ENCODE results near the gene AJM1.
"Not testable (repeated sequence)": the region's sequence is repeated elsewhere in the genome, so short reads cannot be mapped to it uniquely, and the experiment has no call there.

DNA sequence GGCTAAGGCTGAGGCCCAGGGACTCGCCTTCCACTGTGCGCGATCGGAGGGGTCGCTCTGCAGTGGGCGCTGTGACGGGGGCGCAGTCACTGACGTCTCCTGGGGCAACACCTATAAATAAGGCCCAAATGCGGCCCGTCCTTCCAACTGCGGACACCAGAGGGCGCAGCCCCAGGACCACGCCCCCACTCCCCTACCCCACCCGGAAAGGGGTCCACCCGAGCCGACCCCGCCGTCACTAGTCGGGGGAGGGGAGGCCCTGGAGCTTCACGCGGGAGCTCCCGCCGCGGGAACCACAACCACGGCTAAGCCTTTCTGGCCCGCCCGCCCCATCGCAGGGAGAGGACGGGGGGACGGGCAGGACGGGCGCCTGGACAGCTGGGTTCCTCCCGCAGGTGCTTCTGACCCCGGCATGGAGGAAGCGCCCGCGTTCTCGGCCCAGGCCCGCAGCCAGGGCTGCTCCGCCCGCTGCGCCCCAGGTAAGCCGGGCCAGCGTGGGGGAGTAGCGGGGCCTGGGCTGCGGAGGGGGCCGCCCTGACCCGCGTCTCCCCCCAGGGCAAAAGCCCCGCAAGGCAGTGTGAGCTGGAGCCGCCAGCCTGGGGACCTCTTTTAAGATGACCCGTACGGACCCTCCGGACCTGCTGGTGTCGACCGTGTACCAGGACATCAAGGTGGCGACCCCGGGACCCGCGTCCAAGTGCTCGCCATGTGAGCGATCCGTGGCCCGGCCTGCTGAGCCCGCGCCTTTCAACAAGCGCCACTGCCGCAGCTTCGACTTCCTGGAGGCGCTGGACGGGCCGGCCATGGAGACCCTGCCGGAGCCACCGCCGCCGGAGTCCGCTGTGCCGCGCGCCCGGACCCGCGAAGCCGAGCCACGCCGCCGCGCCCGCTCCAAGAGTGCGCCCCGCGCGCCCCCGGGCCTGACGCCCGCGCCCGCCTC lies 1.8 kb downstream of the AJM1 start:
- TF ChIP-seq, protein P1, sequence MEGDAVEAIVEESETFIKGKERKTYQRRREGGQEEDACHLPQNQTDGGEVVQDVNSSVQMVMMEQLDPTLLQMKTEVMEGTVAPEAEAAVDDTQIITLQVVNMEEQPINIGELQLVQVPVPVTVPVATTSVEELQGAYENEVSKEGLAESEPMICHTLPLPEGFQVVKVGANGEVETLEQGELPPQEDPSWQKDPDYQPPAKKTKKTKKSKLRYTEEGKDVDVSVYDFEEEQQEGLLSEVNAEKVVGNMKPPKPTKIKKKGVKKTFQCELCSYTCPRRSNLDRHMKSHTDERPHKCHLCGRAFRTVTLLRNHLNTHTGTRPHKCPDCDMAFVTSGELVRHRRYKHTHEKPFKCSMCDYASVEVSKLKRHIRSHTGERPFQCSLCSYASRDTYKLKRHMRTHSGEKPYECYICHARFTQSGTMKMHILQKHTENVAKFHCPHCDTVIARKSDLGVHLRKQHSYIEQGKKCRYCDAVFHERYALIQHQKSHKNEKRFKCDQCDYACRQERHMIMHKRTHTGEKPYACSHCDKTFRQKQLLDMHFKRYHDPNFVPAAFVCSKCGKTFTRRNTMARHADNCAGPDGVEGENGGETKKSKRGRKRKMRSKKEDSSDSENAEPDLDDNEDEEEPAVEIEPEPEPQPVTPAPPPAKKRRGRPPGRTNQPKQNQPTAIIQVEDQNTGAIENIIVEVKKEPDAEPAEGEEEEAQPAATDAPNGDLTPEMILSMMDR (IDR thresholded peaks at IDR 0.05) = peak; percentile 72
- TF ChIP-seq POLR2AphosphoS5 (IDR thresholded peaks at IDR 0.05; ENCODE audit: low read depth, low read length) = not testable (repeated sequence)

Data from Panc1 (cell line).